Neuronal stem cell (in vitro differentiated cells): ENCODE measurements around the gene PMAIP1.

Experiments
- DNase-seq: peaks from one replicate; pipeline ENCODE4 v3.0.0-alpha.2; 2013; ENCODE audit warnings: low spot score
- H2AFZ ChIP-seq: one replicate; pipeline ENCODE4 v1.6.1; 2013; ENCODE audit warnings: mild to moderate bottlenecking, low read length, inconsistent platforms
- H2AK5ac ChIP-seq: 2 replicates; pipeline ENCODE4 v1.6.1; 2013; ENCODE audit warnings: low read depth, mild to moderate bottlenecking, inconsistent platforms, low read length, moderate library complexity, mixed read lengths
- H2BK120ac ChIP-seq: 2 replicates; pipeline ENCODE4 v1.6.1; 2013; ENCODE audit warnings: low read depth, mild to moderate bottlenecking, inconsistent platforms, low read length, moderate library complexity, mixed read lengths
- H2BK12ac ChIP-seq: one replicate; pipeline ENCODE4 v1.6.1; 2013; ENCODE audit warnings: low read length, inconsistent platforms
- H2BK15ac ChIP-seq: 2 replicates; pipeline ENCODE4 v1.6.1; 2013; ENCODE audit warnings: mild to moderate bottlenecking, low read length, inconsistent platforms, mixed read lengths
- H2BK5ac ChIP-seq: one replicate; pipeline ENCODE4 v1.6.1; 2013; ENCODE audit warnings: inconsistent platforms, mild to moderate bottlenecking, low read length, moderate library complexity
- H3K14ac ChIP-seq: one replicate; pipeline ENCODE4 v1.6.1; 2013; ENCODE audit warnings: low read length, inconsistent platforms
- H3K18ac ChIP-seq: 2 replicates; pipeline ENCODE4 v1.6.1; 2013; ENCODE audit warnings: low read length, inconsistent platforms
- H3K23ac ChIP-seq: 2 replicates; pipeline ENCODE4 v1.6.1; 2013; ENCODE audit warnings: low read depth, mild to moderate bottlenecking, mixed read lengths, low read length, inconsistent platforms; ENCODE audit not compliant: poor library complexity
- H3K27ac ChIP-seq: replicated peaks from 3 replicates; pipeline ENCODE4 v1.5.1; 2013; ENCODE audit warnings: low read length, inconsistent platforms
- H3K27me3 ChIP-seq, 3 experiments: 2 replicates each; pipeline ENCODE4 v1.6.1; 2013; ENCODE audit warnings: low read length in 3 of 3, mild to moderate bottlenecking in 2 of 3, inconsistent platforms in 1 of 3, low read depth in 1 of 3, mixed read lengths in 1 of 3, moderate library complexity in 1 of 3; ENCODE audit not compliant: control insufficient read depth in 3 of 3, insufficient read depth in 3 of 3
- H3K36me3 ChIP-seq, 2 donors: replicated peaks in 1 of 2; 2 replicates each; pipeline ENCODE4 v1.6.1; 2013; ENCODE audit warnings: low read length in 2 of 2; ENCODE audit not compliant: control insufficient read depth in 2 of 2, insufficient read depth in 2 of 2
- H3K4ac ChIP-seq: 2 replicates; pipeline ENCODE4 v1.6.1; 2013; ENCODE audit warnings: inconsistent platforms, mild to moderate bottlenecking, low read length, moderate library complexity
- H3K4me1 ChIP-seq, 2 donors: 1 replicate in 1 of 2; 2 replicates in 1 of 2; pipeline ENCODE4 v1.6.1; 2013; ENCODE audit warnings: low read length in 2 of 2, low read depth in 1 of 2; ENCODE audit not compliant: control insufficient read depth in 2 of 2, insufficient read depth in 1 of 2
- H3K4me2 ChIP-seq: one replicate; pipeline ENCODE4 v1.6.1; 2013; ENCODE audit warnings: mild to moderate bottlenecking, low read length, inconsistent platforms; ENCODE audit not compliant: insufficient read depth, poor library complexity, severe bottlenecking
- H3K4me3 ChIP-seq, 2 donors: 2 replicates each; pipeline ENCODE4 v1.5.1; 2013; ENCODE audit warnings: low read length in 2 of 2, mild to moderate bottlenecking in 2 of 2, inconsistent platforms in 1 of 2, moderate library complexity in 1 of 2
- H3K79me1 ChIP-seq: one replicate; pipeline ENCODE4 v1.6.1; 2013; ENCODE audit warnings: low read depth, mild to moderate bottlenecking, inconsistent platforms, low read length, moderate library complexity
- H3K9ac ChIP-seq: one replicate; pipeline ENCODE4 v1.6.1; 2013; ENCODE audit warnings: mild to moderate bottlenecking, low read depth, low read length, inconsistent platforms; ENCODE audit not compliant: poor library complexity
- H3K9me3 ChIP-seq, 2 donors: replicated peaks in 1 of 2; 2 replicates each; pipeline versions ENCODE3 to v1.6.1; 2013; ENCODE audit warnings: low read length in 2 of 2, mild to moderate bottlenecking in 2 of 2, inconsistent platforms in 1 of 2, low read depth in 1 of 2, mixed read lengths in 1 of 2, moderate library complexity in 1 of 2; ENCODE audit not compliant: control insufficient read depth in 2 of 2, insufficient read depth in 1 of 2
- H4K8ac ChIP-seq: one replicate; pipeline ENCODE4 v1.6.1; 2013; ENCODE audit warnings: low read depth, mild to moderate bottlenecking, inconsistent platforms, low read length, moderate library complexity
- H4K91ac ChIP-seq: one replicate; pipeline ENCODE4 v1.6.1; 2013; ENCODE audit warnings: low read length, low read depth, mild to moderate bottlenecking, inconsistent platforms; ENCODE audit not compliant: poor library complexity
- WGBS, 2 donors: extraction: QIAGEN DNeasy Blood & Tissue Kit; methylation state at CpG; one replicate each; pipeline ENCODE4 v1.1.7; 2013; ENCODE audit warnings: missing lambda C conversion rate in 2 of 2, mixed read lengths in 1 of 2; ENCODE audit not compliant: insufficient read length in 2 of 2, insufficient replicate concordance in 1 of 2; ENCODE audit errors: extremely low coverage in 2 of 2; 5-methylcytosine and 5-hydroxymethylcytosine counted together

Gene PMAIP1

DNA sequence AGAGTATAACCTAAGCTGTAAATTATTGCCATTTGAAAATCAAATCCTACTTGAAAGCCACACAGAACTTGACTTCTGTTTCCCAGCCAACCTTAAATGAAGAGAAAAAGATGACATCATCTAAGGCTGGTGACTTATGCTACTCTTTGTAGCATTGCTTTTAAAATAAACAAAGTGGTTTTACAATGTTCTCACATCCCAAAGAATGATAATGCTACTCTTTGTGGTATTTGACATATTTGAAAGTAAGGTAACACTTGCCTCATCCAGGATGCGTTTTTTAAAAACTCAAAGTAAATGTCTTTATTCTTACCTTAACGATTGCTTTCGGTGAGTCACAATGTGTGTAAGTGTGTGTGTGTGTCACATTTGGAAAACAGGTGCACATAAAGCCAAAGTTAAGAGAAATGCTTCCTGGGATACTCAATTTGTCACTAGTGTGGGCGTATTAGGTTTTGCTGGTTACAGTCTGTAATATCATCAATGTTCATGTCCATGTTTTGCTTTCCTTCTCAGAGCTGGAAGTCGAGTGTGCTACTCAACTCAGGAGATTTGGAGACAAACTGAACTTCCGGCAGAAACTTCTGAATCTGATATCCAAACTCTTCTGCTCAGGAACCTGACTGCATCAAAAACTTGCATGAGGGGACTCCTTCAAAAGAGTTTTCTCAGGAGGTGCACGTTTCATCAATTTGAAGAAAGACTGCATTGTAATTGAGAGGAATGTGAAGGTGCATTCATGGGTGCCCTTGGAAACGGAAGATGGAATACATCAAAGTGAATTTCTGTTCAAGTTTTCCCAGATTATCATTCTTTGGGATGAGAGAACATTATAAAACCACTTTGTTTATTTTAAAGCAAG, 2.6 kb downstream of the PMAIP1 start:
- Histone ChIP-seq H3K4me2 (no peak overlapping the region), H2BK5ac (no peak overlapping the region), H3K4ac (no peak overlapping the region), H3K27me3 (peaks cover 12 to 31% (median 27%) of the 10 kb centered on the region in 3 experiments), H3K79me1 (no peaks in the 10 kb centered on the region), H2BK12ac (no peak overlapping the region), H2AK5ac (no peak overlapping the region), H3K9me3 (peaks cover 0 to 11% of the 10 kb centered on the region in 2 donors), H3K23ac (no peak overlapping the region), H3K4me1 (peaks cover 0 to 6% of the 10 kb centered on the region in 2 donors), H2AFZ (no peak overlapping the region), H3K27ac (no peak overlapping the region), H3K4me3 (no peak overlapping the region), H2BK120ac (no peak overlapping the region), H3K9ac (no peak overlapping the region), H3K36me3 (peaks cover 0 to 24% of the 10 kb centered on the region in 2 donors), H4K91ac (no peak overlapping the region), H2BK15ac (no peak overlapping the region), H3K14ac (no peak overlapping the region), H4K8ac (no peak overlapping the region), H3K18ac (no peak overlapping the region)
- no CpG with 5 or more reads among the region's 8 CpGs for WGBS, 2 donors
- DNase-seq = no peak

DNA sequence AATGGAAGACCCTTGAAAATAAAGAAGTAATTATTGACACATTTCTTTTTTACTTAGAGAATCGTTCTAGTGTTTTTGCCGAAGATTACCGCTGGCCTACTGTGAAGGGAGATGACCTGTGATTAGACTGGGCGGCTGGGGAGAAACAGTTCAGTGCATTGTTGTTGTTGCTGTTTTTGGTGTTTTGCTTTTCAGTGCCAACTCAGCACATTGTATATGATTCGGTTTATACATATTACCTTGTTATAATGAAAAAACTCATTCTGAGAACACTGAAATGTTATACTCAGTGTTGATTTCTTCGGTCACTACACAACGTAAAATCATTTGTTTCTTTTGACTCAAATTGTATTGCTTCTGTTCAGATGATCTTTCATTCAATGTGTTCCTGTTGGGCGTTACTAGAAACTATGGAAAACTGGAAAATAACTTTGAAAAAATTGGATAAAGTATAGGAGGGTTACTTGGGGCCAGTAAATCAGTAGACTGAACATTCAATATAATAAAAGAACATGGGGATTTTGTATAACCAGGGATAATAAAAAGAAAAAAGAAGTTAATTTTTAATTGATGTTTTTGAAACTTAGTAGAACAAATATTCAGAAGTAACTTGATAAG, 3.3 kb downstream of the PMAIP1 start:
- Histone ChIP-seq H3K4ac (no peak overlapping the region), H3K27ac (no peak overlapping the region), H2BK12ac (no peak overlapping the region), H2BK5ac (no peak overlapping the region), H3K4me2 (no peak overlapping the region), H3K14ac (no peak overlapping the region), H3K36me3 (peaks cover 0 to 24% of the 10 kb centered on the region in 2 donors), H3K79me1 (no peaks in the 10 kb centered on the region), H3K9me3 (peaks cover 0 to 9% of the 10 kb centered on the region in 2 donors), H4K8ac (no peak overlapping the region), H2BK120ac (no peak overlapping the region), H3K4me3 (no peak overlapping the region), H2AK5ac (no peak overlapping the region), H4K91ac (no peak overlapping the region), H2BK15ac (no peak overlapping the region), H3K18ac (no peak overlapping the region), H3K27me3 (peaks cover 7 to 26% (median 25%) of the 10 kb centered on the region in 3 experiments), H3K23ac (no peak overlapping the region), H3K9ac (no peak overlapping the region), H3K4me1 (peaks cover 0 to 5% of the 10 kb centered on the region in 2 donors), H2AFZ (no peak overlapping the region)
- DNase-seq = no peak
- no CpG with 5 or more reads among the region's 8 CpGs for WGBS, 2 donors

DNA sequence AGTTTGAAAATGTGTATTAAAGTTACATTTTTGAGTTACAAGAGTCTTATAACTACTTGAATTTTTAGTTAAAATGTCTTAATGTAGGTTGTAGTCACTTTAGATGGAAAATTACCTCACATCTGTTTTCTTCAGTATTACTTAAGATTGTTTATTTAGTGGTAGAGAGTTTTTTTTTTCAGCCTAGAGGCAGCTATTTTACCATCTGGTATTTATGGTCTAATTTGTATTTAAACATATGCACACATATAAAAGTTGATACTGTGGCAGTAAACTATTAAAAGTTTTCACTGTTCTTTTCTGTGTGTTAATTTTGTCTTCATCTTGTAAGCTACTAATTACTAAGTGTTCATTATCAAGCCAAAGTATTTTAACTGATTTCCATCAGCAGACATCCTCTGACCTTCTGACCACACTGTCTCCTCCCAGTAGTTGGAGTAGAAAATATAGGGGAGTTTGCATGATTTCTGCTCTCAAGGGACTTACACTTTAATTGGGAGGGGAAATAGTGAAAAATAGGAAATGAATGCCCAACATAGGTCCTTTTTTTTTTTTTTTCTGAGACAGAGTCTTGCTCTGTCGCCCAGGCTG, 4.3 kb downstream of the PMAIP1 start:
- H3K23ac ChIP-seq = no peak overlapping the region
- peak overlapping the region; percentile 12 for H3K14ac ChIP-seq
- H3K18ac ChIP-seq = no peak overlapping the region
- no peak overlapping the region for H2BK5ac ChIP-seq
- no peak overlapping the region for H3K27ac ChIP-seq
- no peaks in the 10 kb centered on the region for H3K9me3 ChIP-seq
- H3K4me2 ChIP-seq = no peak overlapping the region
- peaks cover 2 to 25% (median 20%) of the 10 kb centered on the region in 3 experiments for H3K27me3 ChIP-seq
- no peak overlapping the region for H4K8ac ChIP-seq
- peaks cover 0 to 24% of the 10 kb centered on the region in 2 donors for H3K36me3 ChIP-seq
- peaks cover 0 to 4% of the 10 kb centered on the region in 2 donors for H3K4me1 ChIP-seq
- no peak overlapping the region for H3K4me3 ChIP-seq
- H3K4ac ChIP-seq = no peak overlapping the region
- no peak overlapping the region for H2AFZ ChIP-seq
- no peak overlapping the region for H2BK12ac ChIP-seq
- no peak overlapping the region for H2AK5ac ChIP-seq
- no peak overlapping the region for H2BK15ac ChIP-seq
- no peak overlapping the region for H4K91ac ChIP-seq
- H2BK120ac ChIP-seq = no peak overlapping the region
- WGBS, 2 donors = no CpG with 5 or more reads among the region's 1 CpG
- DNase-seq = no peak
- H3K9ac ChIP-seq = no peak overlapping the region
- no peaks in the 10 kb centered on the region for H3K79me1 ChIP-seq

DNA sequence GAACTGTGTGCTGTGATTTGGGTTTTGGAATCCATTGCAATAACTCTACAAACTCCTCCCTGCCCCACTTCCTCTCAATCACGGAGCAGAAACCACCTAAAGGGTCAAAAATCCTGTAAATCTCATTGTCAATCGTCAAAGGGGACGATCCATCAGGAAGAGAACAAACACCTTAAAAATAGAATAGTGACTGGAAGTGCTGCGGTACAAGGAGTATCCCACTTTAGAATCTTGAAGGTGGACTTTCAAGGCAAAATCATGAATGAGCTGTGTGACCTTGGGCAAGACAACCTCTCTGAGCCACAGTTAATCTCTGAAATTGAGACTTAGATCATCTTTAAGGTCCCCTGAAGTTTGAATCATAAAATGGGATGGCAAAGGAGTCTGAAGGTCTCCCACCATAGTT, 5.9 kb downstream of the PMAIP1 start:
- Histone ChIP-seq H2BK15ac (no peak overlapping the region), H3K18ac (no peak overlapping the region), H3K27ac (no peak overlapping the region), H3K36me3 (peaks cover 0 to 24% of the 10 kb centered on the region in 2 donors), H2BK12ac (no peak overlapping the region), H3K9ac (no peak overlapping the region), H2BK120ac (no peak overlapping the region), H3K79me1 (no peaks in the 10 kb centered on the region), H3K14ac (no peak overlapping the region), H3K27me3 (peaks cover 0 to 34% (median 12%) of the 10 kb centered on the region in 3 experiments), H4K91ac (no peak overlapping the region), H3K4me2 (no peak overlapping the region), H2BK5ac (no peak overlapping the region), H2AFZ (no peak overlapping the region), H3K9me3 (no peaks in the 10 kb centered on the region), H4K8ac (no peak overlapping the region), H3K4ac (no peak overlapping the region), H3K4me3 (no peak overlapping the region), H3K23ac (no peak overlapping the region), H3K4me1 (no peaks in the 10 kb centered on the region), H2AK5ac (no peak overlapping the region)
- no CpG with 5 or more reads among the region's 4 CpGs for WGBS, 2 donors
- DNase-seq = no peak
